CD4-positive, alpha-beta T cell treated with Interleukin-15 for 4 hours (primary cell): ENCODE data around the gene SKI.

ENCODE experiments used
- DNase-seq: peaks from one replicate; pipeline ENCODE4 v3.0.0-alpha.2; 2020; ENCODE audit warnings: low spot score

SKI gene

GRCh38 chr1:2341706-2342383, 113.7 kb downstream of the SKI start:
- DNase-seq, result no peak

DNA sequence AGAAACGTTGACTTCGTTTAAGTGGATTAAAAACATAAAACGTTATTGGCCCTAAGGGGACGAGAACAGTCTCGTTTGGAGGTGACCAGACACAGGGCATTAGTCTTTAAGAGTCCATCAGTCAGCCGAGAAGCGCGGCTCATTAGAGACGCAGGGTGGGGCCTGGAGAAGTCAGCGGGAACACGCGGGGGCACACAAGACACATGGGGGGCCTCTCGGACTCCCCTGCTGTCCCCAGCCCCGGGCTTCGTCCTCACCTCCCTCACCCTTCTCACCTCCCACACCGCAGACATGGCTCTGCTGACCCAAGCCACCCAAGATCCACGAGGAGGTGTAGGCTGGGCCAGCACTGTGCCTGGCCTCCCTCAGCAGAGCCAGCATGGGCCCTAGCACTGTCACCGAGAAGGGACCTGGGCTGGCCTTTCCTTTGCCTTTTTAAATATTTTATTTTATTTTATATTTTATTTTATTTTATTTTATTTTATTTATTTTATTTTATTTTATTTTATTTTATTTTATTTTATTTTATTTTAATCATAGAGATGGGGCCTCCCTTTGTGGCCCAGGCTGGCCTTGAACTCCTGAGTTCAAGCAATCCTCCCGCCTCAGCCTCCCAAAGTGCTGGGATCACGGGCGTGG, 114.4 kb downstream of the SKI start:
- DNase-seq, result no peak

DNA sequence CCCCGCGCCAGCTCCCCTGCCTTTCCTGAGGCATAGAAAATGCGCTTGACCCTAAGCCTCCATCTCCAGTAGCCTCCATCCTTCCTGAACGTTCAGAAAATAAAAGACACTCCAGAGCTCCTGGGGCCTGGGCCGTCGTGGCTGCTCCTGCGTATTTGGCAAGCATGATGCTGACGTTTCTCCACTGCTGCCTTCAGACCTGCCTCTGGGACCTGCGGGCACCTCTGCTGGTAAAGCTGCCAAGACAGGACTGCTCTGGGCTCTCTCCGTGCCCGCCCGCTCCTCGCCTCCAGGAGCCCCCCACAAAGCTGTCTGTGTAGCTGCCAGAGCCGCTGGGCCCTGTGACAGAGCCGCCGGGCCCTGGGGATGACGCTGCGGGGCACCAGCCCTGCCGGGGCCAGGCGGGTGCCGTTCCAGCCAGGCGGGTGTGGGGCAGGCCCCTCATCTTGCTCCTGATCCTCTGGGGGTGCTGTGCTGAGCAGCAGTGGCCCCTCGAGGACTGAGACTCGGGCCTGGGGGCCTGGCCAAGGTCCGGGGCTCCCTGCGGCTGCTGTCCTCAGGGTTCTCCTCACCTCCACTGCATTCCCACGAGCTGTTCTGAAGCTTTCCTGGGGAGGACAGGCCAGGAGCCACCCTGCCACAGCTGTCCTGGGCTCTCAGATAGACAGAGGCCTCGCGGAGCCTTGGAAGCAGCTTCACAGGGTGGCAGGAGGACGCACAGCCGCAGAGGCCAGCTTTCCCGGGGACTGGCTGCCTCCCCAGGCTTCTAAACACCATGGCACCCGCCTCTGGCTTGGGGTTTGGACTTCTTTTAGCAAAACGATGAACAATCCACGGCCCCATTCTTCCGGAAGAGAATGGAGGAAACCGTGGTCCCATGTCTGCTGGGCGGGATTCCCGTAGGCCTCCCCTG, 115.2 kb downstream of the SKI start:
- no peak for DNase-seq

DNA sequence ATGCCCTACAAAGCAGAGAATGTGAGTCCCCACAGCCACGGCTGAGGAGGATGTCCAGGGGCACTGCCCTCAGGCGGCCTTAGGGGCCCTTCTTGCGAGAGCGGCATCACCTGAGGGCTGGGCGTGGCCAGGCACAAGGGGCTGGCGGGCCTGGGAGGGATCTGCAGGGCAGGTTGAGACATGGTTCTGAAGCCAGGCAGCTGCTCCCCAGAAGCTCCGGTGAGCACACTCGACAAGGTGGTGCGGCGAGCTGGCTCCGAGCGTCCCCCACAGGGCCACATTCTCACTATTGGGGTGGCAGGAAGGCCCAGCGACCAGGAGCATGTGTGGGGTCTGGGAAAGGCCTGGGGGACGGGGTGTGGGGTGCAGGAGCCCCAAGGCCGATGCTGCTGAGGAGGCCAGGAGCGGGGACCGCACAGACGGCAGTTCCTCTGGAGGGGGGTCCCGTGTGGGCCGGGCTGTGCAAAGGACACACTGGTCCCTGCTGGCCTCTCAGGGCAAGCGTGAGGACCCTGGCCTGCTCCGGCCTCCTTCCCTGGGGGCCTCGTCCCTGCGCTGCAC, 116.1 kb downstream of the SKI start:
- DNase-seq, result no peak

- DNase-seq, result no peak
Observed at GRCh38 chr1:2344744-2345296, 116.7 kb downstream of the SKI start.

DNA sequence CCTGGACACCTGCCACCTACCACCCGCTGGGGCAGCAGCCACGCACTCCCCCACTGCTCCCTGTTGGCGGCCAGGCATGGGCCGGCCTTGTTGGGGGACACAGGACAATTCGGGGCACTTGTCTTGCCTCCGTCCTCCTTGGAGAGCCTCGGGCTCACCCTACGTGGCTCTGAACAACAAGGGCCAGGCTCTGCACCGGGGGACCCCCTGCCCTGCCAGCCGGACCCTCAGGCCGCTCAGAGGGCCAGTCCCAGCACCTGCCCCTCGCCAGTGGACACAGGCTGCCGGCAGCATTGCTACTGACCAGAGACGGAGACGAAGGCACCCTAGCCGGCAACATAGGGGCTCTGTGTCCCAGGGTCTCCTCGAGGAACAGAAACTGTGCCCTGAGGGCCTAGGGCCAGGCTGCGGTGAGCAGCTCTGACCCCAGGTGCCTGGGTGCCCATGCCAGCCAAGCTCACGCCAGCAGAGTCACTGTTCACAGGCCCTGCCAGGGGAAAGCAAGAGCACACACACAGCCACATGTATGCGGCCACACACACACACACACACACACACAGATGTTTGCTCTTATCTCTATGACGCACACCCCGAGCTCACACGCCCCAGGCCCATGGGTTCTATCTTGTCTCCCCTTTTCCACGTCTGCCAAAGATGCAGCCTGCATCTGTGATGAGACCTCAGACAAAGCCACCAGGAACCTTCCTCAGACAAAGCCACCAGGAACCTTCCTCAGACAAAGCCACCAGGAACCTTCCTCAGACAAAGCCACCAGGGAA, 117.4 kb downstream of the SKI start:
- DNase-seq, result no peak

DNA sequence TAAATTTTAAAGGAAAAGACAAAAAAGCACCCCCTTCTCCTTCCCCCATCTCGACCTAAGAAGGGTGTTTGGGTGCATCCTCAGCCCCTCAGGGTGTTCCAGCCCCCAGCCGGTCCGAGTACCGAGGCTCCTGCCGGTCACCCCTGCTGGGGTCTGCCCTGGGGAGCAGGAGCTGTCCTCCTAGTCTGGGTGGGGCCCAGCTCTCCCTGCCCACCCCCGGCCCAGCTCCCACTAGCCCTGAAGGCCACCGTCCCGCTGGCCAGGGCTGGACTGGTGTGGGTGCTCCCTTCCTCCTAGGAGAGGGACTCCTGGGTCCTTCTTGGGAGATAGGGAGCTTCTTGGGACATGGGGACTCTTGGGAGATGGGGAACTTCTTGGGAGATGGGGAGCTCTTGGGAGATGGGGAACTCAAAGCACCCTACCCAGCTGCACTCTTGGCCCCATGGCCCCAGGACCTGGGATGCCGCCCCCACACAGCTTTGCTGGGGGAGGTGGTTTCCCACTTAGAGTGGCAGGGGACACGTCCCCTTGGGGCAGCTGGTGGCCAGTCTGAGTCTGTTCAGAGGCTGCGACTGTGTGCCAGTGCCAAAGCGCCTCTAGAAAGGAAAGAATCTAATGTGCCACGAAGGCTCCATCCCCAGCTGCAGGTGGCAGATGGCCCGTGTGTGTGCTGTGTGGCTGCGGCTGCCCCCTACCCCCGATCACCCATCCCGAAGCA, 118.7 kb downstream of the SKI start:
- DNase-seq, result no peak

DNA sequence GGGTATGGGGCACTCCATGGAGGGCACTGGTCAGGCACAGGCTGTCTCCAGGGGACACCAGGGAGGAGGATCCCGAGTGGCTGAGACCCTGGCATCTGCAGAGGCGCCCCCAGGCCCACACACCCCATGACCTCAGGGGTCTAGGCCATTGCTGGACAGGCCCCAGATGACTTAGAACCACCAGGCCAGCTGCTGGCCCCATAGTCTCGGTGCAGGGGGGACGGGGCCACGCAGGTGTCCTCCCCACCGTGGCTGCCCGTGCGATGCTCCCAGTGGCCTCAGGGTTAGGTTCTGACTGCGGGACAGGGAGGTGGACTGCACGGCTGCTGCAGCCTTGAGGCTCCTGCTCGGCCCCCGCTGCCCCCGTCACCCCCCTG, 119.3 kb downstream of the SKI start:
- DNase-seq, result no peak

DNA sequence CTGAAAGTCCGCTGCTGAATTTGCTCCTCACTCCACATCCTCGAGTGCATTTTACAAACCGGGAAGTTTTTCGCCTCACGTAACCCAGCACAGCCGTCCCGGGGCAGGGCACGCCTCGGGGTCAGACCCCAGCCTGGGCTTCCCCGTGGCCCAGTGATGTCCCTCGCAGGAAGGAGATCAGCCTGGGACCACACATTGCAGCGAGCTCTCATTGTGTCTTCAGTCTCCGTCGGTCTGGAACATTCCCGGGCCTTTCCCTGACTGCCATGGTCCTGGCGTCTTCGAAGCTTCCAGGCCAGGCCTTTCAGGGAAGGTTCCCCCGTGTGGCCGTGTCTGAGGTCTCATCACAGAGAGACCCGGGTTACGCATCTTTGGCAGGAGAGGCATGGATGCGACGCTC, 119.8 kb downstream of the SKI start:
- no peak for DNase-seq

DNA sequence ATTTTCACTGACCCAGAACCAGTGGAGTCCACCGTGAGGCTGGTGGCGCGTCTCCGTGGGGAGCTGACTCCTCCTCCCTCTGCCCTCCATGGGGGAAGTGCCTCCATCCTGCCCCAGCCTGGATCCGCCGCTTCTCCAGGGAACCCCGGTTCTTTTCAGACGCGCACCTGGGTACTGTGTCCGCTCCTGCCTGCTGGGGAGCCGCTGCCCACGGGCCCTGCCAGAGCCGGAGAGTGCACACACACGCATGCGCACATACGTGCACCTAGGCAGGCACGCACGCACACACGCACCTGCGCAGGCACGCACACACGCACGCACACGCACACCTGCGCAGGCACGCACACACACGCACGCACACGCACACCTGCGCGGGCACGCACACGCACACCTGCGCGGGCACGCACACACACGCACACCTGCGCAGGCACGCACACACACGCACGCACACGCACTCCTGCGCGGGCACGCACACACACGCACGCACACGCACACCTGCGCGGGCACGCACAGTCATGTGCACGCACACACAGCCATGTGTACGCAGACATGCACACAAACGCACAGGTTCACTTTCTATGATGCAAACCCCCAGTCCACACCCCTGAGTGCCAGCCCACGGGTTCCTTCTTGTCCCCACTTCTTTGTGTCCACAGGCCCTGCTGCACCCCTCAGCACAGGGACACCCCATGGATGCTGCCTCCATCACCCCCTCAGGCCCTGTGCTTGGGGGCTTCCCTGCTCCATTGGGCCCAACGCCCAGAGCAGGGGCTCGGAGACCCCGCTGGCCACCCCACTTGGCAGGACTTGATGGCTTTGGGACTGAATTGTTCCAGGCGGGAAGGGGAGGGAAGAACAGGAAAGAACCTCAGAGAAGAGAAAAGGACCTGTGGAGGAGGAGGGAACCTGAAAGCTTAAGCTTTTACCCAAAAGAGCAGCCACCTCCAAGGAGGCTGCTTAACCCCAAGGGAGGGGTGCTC, 120.5 kb downstream of the SKI start:
- DNase-seq, result no peak

GRCh38 chr1:2349806-2350205, 121.7 kb downstream of the SKI start:
- DNase-seq, result no peak

GRCh38 chr1:2350501-2350900, 122.4 kb downstream of the SKI start:
- DNase-seq, result no peak

- DNase-seq, result no peak
Observed at GRCh38 chr1:2350911-2351655, 123.0 kb downstream of the SKI start.

GRCh38 chr1:2351723-2352122, 123.6 kb downstream of the SKI start:
- DNase-seq, result no peak

DNA sequence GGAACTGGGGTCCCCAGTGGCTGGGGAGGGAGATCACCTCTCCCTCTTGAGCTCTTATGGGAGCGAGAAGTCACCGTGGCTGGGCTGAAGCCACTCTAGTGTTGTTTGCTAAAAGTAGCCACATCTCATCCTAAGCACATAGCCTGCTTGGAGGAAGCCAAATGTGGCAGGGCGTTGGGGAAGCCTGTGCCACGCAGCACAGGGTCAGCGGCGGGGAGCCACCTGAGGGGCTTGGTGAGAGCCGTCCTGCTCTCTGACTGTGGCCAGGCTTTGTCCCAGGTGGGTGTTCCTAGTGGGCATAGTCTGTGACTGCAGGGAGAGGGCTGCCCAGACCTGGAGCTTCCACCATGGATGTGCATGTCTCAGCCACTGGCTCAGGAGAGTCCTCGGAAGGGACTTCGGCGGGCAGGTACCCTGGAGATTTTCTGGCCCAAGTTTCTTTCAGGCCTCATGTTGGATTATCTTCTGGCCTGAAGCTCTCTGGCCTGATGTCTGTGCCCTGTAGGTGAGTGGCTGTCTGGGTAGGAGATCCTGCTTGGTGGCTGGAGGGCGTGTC, 124.3 kb downstream of the SKI start:
- DNase-seq, result no peak

DNA sequence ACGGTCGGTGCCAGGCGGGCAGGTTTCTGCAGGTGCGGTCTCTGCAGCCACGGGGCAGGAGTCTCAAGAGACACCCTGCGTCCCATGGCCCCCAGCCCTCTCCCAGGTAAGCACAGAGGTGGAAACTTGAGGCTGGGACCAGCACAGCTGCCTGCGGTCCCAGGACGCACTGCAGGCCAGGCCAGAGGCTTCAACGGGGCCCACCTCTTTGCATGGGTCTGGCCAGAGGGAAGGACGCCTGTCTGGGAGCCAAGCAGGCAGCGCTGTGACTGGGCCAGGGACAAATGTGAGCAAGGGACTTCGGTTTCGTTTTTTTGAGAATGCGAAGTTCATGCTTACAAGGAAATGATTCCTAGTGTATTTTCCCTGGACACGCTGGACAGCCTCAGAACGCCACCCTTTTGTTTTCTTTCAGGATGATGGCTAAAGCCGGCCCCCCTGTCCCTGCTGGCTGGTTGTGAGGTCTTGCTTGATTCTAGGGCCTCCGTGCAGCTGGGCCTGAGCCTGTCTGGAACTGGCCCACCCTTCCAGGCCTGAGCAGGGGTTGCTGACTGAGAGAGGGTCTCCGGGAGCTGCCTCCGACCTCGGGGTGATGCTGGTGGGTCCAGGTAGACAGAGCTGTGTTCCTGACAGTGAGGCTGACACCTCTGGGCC, 124.9 kb downstream of the SKI start:
- DNase-seq, result no peak

- no peak for DNase-seq
Observed at GRCh38 chr1:2353551-2354438, 125.7 kb downstream of the SKI start.
